SK-N-SH treated with all-trans-retinoic acid at 6 μM for 48 hours (cell line): ENCODE measurements around the gene KMT2A.

Experiments used
- ATAC-seq: fragments of 200-7000 bp; cut with Tn5 transposase; 3 replicates; pipeline ENCODE4 v1.9.1; 2020; ENCODE audit warnings: mild to moderate bottlenecking, moderate library complexity
- ARNTL ChIP-seq: fragments of 450-650 bp; formaldehyde crosslinking; IDR thresholded peaks from 2 replicates; pipeline ENCODE4 v1.5.0; 2020; ENCODE audit warnings: low read depth, mild to moderate bottlenecking, moderate library complexity, borderline replicate concordance
- BACH2 ChIP-seq: fragments of 250-450 bp; sonication (Bioruptor Pico); IDR thresholded peaks from 2 replicates; pipeline ENCODE4 v1.9.0; 2021; ENCODE audit warnings: mild to moderate bottlenecking, borderline replicate concordance
- CSDC2 ChIP-seq: fragments of 250-450 bp; sonication (Bioruptor Pico); IDR thresholded peaks from 2 replicates; pipeline ENCODE4 v1.5.0; 2020; ENCODE audit warnings: mild to moderate bottlenecking, moderate library complexity
- ESRRG ChIP-seq: fragments of 250-450 bp; sonication (Bioruptor Pico); IDR thresholded peaks from 2 replicates; pipeline ENCODE4 v1.6.1; 2021; ENCODE audit warnings: mild to moderate bottlenecking
- GLIS3 ChIP-seq: fragments of 250-450 bp; sonication (Bioruptor Pico); IDR thresholded peaks from 2 replicates; pipeline ENCODE4 v1.5.0; 2020; ENCODE audit warnings: mild to moderate bottlenecking, moderate library complexity
- ISL1 ChIP-seq: fragments of 250-450 bp; sonication (Bioruptor Pico); IDR thresholded peaks from 2 replicates; pipeline ENCODE4 v2.1.2; 2022; ENCODE audit warnings: mild to moderate bottlenecking, moderate library complexity
- OSR1 ChIP-seq: fragments of 250-450 bp; sonication (Bioruptor Pico); IDR thresholded peaks from 2 replicates; pipeline ENCODE4 v1.8.0; 2022; ENCODE audit warnings: moderate library complexity, mild to moderate bottlenecking, inconsistent platforms
- PPARA ChIP-seq: fragments of 250-450 bp; sonication (Bioruptor Pico); IDR thresholded peaks from 2 replicates; pipeline ENCODE4 v1.5.0; 2020; ENCODE audit warnings: mild to moderate bottlenecking, borderline replicate concordance
- RARB ChIP-seq: fragments of 250-450 bp; sonication (Bioruptor Pico); IDR thresholded peaks from 2 replicates; pipeline ENCODE4 v1.8.0; 2021; ENCODE audit warnings: mild to moderate bottlenecking, moderate library complexity
- SNAI2 ChIP-seq: fragments of 250-450 bp; sonication (Bioruptor Pico); IDR thresholded peaks from 2 replicates; pipeline ENCODE4 v1.5.0; 2020; ENCODE audit warnings: mild to moderate bottlenecking, moderate library complexity
- TCF4 ChIP-seq: fragments of 250-450 bp; sonication (Bioruptor Pico); IDR thresholded peaks from 2 replicates; pipeline ENCODE4 v1.8.0; 2021; ENCODE audit warnings: mild to moderate bottlenecking, moderate library complexity, borderline replicate concordance
- TOX ChIP-seq: fragments of 250-450 bp; sonication (Bioruptor Pico); IDR thresholded peaks from 2 replicates; pipeline ENCODE4 v1.8.0; 2021; ENCODE audit warnings: mild to moderate bottlenecking, moderate library complexity, borderline replicate concordance
- ZC3H10 ChIP-seq: fragments of 250-450 bp; sonication (Bioruptor Pico); IDR thresholded peaks from 2 replicates; pipeline ENCODE4 v1.5.1; 2021; ENCODE audit warnings: mild to moderate bottlenecking, moderate library complexity
- ZFP3 ChIP-seq: fragments of 250-450 bp; sonication (Bioruptor Pico); IDR thresholded peaks from 2 replicates; pipeline ENCODE4 v1.5.0; 2020; ENCODE audit warnings: mild to moderate bottlenecking, moderate library complexity
- ZFP30 ChIP-seq: fragments of 450-650 bp; formaldehyde crosslinking; IDR thresholded peaks from 2 replicates; pipeline ENCODE4 v1.5.0; 2022; ENCODE audit warnings: mild to moderate bottlenecking, moderate library complexity
- ZNF565 ChIP-seq: fragments of 450-650 bp; formaldehyde crosslinking; conservative IDR thresholded peaks from 2 replicates; pipeline ENCODE4 v1.5.0; 2020; ENCODE audit warnings: low read depth, mild to moderate bottlenecking, moderate library complexity
- ZNF70 ChIP-seq: fragments of 450-650 bp; formaldehyde crosslinking; IDR thresholded peaks from 2 replicates; pipeline ENCODE4 v1.5.0; 2020; ENCODE audit warnings: mild to moderate bottlenecking, moderate library complexity
- ZNF8 ChIP-seq: fragments of 450-650 bp; formaldehyde crosslinking; IDR thresholded peaks from 2 replicates; pipeline ENCODE4 v1.5.0; 2020; ENCODE audit warnings: mild to moderate bottlenecking, moderate library complexity
- TF ChIP-seq, protein P1 (sequence below): fragments of 250-450 bp; sonication (Bioruptor Pico); IDR thresholded peaks from 2 replicates; pipeline ENCODE4 v1.5.1; 2021; ENCODE audit warnings: mild to moderate bottlenecking, moderate library complexity
- TF ChIP-seq, protein P2 (sequence below): fragments of 250-450 bp; sonication (Bioruptor Pico); IDR thresholded peaks from 2 replicates; pipeline ENCODE4 v1.8.0; 2020; ENCODE audit warnings: mild to moderate bottlenecking, moderate library complexity, borderline replicate concordance
- TF ChIP-seq, protein P3 (sequence below): fragments of 250-450 bp; sonication (Bioruptor Pico); IDR thresholded peaks from 2 replicates; pipeline ENCODE4 v1.5.1; 2020; ENCODE audit warnings: low read depth, mild to moderate bottlenecking, moderate library complexity
- TF ChIP-seq, protein P4 (sequence below): fragments of 250-450 bp; sonication (Bioruptor Pico); IDR thresholded peaks from 2 replicates; pipeline ENCODE4 v1.8.0; 2021; ENCODE audit warnings: low read depth, mild to moderate bottlenecking, moderate library complexity, borderline replicate concordance

Gene KMT2A

DNA sequence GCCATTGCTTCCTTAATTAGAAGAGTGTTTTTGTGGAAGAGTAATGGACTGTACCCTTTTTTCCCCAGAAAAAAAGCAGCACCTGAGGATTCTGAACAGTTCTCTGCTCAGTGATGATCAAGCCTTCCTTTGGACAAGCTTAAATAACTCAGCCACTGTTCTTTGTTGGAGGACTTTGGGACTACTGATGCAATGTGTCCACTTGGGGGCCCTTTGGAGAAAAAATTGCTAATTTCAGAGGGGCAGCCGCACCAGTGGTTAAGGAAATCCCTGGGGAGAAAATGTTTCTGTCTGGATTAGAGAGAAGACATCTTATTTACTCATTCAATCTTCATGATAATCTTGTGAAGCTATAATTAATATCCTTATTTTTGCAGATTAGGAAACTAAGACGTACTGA lies 5.3 kb upstream of the KMT2A start:
- no peak for ATAC-seq
- TF ChIP-seq GLIS3 (no peak), TCF4 (CRISPR knock-in tag) (no peak), ZFP3 (no peak), ISL1 (CRISPR knock-in tag) (no peak), SNAI2 (no peak), PPARA (CRISPR knock-in tag) (no peak), ZFP30 (CRISPR knock-in tag) (no peak), ZNF70 (CRISPR knock-in tag) (no peak)
- TF ChIP-seq, protein P1, sequence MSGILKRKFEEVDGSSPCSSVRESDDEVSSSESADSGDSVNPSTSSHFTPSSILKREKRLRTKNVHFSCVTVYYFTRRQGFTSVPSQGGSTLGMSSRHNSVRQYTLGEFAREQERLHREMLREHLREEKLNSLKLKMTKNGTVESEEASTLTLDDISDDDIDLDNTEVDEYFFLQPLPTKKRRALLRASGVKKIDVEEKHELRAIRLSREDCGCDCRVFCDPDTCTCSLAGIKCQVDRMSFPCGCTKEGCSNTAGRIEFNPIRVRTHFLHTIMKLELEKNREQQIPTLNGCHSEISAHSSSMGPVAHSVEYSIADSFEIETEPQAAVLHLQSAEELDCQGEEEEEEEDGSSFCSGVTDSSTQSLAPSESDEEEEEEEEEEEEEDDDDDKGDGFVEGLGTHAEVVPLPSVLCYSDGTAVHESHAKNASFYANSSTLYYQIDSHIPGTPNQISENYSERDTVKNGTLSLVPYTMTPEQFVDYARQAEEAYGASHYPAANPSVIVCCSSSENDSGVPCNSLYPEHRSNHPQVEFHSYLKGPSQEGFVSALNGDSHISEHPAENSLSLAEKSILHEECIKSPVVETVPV (CRISPR knock-in tag) = no peak
- TF ChIP-seq, all 23 proteins: peak for 0

DNA sequence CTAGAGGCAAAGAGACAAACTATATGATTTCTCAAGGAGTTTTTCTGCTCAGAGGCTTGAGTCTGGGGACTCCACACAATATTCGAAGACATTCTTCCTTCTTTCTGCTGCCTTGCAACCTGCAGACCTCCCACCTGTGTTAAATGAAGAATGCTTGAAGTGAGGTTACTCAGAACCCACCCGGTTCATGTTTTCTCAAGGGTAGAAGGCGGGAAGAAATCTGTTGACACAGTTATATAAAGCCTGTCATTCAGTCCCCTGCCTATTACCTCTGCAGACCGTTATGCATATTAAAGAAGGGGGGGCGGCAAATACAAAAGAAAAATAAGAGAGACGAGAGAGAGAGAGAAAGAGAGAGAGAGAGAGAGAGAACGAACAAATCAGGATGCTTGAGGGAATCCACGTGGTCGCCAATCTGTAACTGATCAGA lies 2.2 kb upstream of the KMT2A start:
- TF ChIP-seq ZNF70 (CRISPR knock-in tag) (no peak), ZC3H10 (CRISPR knock-in tag) (no peak)
- TF ChIP-seq, protein P2, sequence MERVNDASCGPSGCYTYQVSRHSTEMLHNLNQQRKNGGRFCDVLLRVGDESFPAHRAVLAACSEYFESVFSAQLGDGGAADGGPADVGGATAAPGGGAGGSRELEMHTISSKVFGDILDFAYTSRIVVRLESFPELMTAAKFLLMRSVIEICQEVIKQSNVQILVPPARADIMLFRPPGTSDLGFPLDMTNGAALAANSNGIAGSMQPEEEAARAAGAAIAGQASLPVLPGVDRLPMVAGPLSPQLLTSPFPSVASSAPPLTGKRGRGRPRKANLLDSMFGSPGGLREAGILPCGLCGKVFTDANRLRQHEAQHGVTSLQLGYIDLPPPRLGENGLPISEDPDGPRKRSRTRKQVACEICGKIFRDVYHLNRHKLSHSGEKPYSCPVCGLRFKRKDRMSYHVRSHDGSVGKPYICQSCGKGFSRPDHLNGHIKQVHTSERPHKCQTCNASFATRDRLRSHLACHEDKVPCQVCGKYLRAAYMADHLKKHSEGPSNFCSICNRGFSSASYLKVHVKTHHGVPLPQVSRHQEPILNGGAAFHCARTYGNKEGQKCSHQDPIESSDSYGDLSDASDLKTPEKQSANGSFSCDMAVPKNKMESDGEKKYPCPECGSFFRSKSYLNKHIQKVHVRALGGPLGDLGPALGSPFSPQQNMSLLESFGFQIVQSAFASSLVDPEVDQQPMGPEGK (CRISPR knock-in tag) = no peak
- ATAC-seq = no peak

DNA sequence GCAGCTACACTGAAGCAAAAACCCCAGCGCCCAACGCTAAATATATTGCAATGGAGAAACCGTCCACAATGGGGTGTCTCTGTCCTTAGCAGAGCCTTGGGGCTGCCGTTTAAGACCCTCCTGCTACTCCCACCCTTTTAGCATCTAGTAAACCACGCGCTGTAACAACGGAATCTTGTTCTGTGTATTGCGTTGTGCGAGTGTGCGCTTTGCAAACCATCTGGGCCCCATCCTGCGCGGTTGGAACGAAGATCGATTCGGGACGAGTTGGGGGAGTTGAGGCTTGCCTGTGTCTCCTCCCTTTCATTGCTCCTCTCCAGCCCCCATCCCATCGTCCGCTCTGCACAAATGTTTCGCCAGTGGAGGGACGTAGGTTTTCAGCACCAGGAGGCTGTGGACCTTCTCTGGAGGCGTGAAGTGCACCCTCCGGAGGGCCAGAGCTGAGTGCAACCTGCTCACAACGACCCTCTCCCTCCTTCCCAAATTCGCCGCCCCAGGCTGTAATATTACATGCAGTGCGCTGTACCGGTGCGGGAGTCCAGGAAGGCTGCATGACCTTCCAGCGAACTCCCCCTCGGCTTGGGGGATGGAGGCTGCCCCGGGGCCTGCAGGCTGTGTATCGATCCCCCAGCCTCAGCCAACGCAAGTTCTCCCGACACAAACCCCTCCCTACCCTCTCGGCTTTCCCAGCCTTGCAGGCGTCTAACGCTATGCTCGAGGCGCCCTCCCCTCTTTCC lies 1.6 kb upstream of the KMT2A start:
- TF ChIP-seq SNAI2 (no peak), ARNTL (no peak), RARB (CRISPR knock-in tag) (no peak), TCF4 (CRISPR knock-in tag) (no peak), ZNF565 (CRISPR knock-in tag) (no peak), ISL1 (CRISPR knock-in tag) (no peak), TOX (CRISPR knock-in tag) (no peak), ESRRG (CRISPR knock-in tag) (no peak), BACH2 (no peak)
- TF ChIP-seq, protein P3, sequence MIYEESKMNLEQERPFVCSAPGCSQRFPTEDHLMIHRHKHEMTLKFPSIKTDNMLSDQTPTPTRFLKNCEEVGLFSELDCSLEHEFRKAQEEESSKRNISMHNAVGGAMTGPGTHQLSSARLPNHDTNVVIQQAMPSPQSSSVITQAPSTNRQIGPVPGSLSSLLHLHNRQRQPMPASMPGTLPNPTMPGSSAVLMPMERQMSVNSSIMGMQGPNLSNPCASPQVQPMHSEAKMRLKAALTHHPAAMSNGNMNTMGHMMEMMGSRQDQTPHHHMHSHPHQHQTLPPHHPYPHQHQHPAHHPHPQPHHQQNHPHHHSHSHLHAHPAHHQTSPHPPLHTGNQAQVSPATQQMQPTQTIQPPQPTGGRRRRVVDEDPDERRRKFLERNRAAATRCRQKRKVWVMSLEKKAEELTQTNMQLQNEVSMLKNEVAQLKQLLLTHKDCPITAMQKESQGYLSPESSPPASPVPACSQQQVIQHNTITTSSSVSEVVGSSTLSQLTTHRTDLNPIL (CRISPR knock-in tag) = no peak
- TF ChIP-seq, protein P1 (CRISPR knock-in tag) = no peak
- TF ChIP-seq, all 23 proteins: peak for 0
- ATAC-seq = peak; percentile 32

DNA sequence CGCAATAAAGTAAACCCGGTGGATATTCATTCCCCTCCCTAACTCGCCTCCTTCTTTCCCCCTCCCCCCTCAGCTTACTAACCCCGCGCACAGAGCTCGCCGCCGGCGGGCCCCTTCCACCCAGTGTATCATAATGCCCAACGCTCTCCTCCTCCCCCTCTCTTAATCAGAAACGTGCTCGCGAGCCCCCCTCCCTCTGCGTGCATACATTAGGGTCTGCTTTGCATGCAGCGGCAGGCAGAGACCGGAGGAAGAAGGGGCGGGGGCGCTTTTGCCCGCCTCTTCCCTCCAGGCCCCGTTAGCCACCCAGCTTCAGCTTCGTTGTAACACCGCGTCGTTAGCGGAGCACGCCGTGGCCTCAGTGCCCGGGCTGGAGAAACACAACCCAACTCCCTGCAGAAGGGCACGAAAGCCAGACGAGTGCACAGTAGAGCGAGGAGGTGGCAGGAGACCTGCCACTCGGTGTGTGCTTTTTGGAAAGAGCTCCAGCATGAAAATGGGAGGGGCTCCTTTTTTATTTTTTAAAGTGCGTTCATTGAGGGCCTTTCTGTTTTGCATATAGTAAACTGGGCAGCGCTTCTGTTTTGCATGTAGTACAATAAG lies 901 bp upstream of the KMT2A start:
- ATAC-seq = peak; percentile 53
- no peak for TF ChIP-seq ZNF565 (CRISPR knock-in tag)
- TF ChIP-seq ARNTL = no peak
- no peak for TF ChIP-seq ZC3H10 (CRISPR knock-in tag)
- no peak for TF ChIP-seq GLIS3
- TF ChIP-seq, protein P2 (CRISPR knock-in tag) = no peak
- TF ChIP-seq ZFP30 (CRISPR knock-in tag) = no peak
- no peak for TF ChIP-seq CSDC2 (CRISPR knock-in tag)
- no peak for TF ChIP-seq ZNF8 (CRISPR knock-in tag)
- TF ChIP-seq OSR1 (CRISPR knock-in tag) = no peak
- TF ChIP-seq BACH2 = no peak
- TF ChIP-seq, protein P4, sequence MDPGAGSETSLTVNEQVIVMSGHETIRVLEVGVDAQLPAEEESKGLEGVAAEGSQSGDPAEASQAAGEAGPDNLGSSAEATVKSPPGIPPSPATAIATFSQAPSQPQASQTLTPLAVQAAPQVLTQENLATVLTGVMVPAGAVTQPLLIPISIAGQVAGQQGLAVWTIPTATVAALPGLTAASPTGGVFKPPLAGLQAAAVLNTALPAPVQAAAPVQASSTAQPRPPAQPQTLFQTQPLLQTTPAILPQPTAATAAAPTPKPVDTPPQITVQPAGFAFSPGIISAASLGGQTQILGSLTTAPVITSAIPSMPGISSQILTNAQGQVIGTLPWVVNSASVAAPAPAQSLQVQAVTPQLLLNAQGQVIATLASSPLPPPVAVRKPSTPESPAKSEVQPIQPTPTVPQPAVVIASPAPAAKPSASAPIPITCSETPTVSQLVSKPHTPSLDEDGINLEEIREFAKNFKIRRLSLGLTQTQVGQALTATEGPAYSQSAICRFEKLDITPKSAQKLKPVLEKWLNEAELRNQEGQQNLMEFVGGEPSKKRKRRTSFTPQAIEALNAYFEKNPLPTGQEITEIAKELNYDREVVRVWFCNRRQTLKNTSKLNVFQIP (CRISPR knock-in tag) = no peak
